ENCODE measurements around the gene TATDN2. TPM values are rescaled to one million over a fixed set of nuclear protein-coding genes. Genes with fewer than 3 reads are reported as not detected.
A peak's percentile ranks its signal among the peaks of the same experiment; 100 is the strongest.

Gene TATDN2
- total RNA-seq, 2 donors from 2014 or later, result 56.7 to 71.7 TPM

DNA sequence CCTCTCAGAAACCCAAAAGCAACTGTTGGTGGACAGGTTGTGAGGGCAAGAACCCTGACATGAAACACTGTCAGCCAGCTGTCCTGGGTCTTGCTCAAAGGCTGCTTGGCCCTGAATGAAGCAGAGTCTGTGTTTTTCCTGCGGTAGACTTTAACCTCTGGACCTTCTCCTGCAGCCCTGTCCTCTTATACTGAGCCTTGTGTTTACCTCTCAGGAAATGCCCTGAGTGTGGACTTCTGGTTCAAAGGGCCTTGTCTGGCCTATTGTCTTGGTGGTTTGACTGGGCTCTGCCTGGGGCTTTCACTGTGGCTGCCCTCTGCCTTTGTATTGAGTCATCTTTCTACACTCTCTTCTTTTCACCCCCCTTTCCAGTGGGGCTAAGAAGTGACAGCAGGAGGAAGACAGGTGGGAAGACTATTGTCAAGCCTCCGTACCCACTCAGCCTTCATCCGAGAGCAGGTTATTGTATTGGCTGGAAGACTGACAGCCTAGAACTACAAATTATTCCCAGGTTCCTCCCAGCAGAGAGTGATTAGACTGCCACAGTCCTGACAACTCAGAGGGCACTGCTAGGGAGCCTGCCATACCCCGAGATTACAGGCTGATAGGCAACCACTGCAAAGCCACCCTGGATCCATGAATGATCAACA lies 69.2 kb downstream of the TATDN2 start:
- H3K9me3 Mint-ChIP-seq, result no peaks in the 10 kb centered on the region
- no peaks in the 10 kb centered on the region for H3K27me3 Mint-ChIP-seq
- H3K36me3 Mint-ChIP-seq (ENCODE audit: low read depth), result peaks cover 68% of the 10 kb centered on the region
- peaks cover 19% of the 10 kb centered on the region for H3K4me1 Mint-ChIP-seq
- peak overlapping the region; percentile 28 for H3K27ac Mint-ChIP-seq
- H3K4me3 Mint-ChIP-seq, result no peak overlapping the region
- no peak for ATAC-seq (replicated peaks)

DNA sequence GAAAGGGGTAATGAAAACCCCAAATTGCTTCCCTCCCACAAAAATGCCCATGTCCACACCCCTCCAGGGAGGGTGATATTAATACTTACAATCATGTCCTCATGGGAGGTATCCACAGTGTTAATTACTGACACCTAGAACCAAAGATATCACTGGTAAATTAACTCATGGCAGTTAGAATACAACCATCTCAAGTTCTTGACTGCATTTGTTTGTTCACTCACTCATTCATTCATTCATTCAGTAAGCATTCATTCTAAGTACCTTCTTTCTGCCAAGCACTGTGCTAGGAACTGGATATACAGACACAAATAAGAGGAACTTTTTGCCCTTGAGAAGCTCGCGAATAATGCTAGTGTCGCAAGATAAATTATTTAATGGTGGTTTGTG lies 69.7 kb downstream of the TATDN2 start:
- Mint-ChIP-seq H3K4me1 (peaks cover 19% of the 10 kb centered on the region), H3K9me3 (no peaks in the 10 kb centered on the region), H3K27me3 (no peaks in the 10 kb centered on the region), H3K4me3 (no peak overlapping the region), H3K36me3 (ENCODE audit: low read depth) (peaks cover 63% of the 10 kb centered on the region), H3K27ac (peak overlapping the region; percentile 28)
- ATAC-seq (replicated peaks), result no peak

DNA sequence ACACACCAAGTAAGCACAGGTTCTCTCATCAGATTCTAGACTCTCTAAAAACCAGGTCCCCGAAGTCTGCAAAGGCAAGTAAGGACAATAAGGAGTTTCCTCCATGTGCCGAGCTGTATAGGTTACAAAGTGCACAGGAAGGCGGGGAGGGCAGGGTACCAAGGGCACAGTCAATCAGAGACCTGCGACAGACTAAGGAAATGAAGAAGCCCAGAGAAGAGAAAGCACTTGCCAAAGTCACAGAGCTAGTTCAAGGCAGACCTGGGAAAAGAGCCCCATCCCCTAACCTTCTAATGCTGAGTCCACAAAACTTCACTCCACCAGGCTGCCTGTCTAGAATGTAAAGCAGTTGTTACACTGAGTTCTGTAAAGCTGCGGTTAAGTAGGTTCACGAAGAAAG lies 71.0 kb downstream of the TATDN2 start:
- H3K4me1 Mint-ChIP-seq, result peaks cover 19% of the 10 kb centered on the region
- peak overlapping the region; percentile 89 for H3K4me3 Mint-ChIP-seq
- H3K27me3 Mint-ChIP-seq, result no peaks in the 10 kb centered on the region
- ATAC-seq (replicated peaks), result no peak
- H3K36me3 Mint-ChIP-seq (ENCODE audit: low read depth), result peaks cover 50% of the 10 kb centered on the region
- peak overlapping the region; percentile 88 for H3K27ac Mint-ChIP-seq
- no peaks in the 10 kb centered on the region for H3K9me3 Mint-ChIP-seq

DNA sequence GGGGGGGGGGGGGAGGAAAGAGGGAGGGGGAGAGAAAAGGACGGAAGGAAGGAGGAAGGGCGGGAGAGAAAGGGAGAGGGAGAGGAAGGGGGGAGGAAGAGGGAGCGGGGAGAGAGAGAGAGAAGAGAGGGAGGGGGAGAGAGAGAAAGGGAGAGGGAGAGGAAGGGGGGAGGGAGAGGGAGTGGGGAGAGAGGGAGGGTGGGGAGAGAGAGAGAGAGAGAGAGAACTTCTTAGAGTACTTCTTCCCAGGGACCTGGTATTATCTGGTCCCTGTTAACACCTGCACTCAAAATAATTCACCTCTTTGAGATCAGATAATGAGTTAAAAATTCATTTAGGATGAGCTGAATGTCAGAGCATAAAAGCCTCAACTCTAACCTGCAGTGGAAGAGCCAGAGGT lies 71.5 kb downstream of the TATDN2 start:
- Mint-ChIP-seq H3K27me3 (no peaks in the 10 kb centered on the region), H3K4me3 (peak overlapping the region; percentile 89), H3K9me3 (no peaks in the 10 kb centered on the region), H3K27ac (peak overlapping the region; percentile 94), H3K4me1 (peaks cover 19% of the 10 kb centered on the region), H3K36me3 (ENCODE audit: low read depth) (peaks cover 44% of the 10 kb centered on the region)
- no peak for ATAC-seq (replicated peaks)

DNA sequence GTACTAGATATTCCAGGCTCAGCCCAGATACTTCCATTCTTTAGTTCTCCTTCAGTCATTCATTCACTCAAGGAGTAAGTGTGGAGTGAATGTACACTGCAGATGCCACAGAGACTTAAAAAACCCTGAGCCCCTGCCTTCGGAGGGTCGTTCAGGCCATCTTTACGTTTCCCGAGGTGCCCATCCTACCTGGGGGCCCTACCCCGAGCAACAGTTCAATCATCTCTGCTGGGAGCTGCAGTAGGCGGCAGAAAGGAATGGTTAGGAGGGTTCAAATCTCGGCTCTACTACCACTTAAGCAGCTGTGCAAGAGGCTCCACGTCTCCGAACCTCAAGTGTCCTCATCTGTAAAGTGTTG lies 72.0 kb downstream of the TATDN2 start:
- Mint-ChIP-seq H3K27me3 (no peaks in the 10 kb centered on the region), H3K36me3 (ENCODE audit: low read depth) (peaks cover 39% of the 10 kb centered on the region), H3K4me1 (peaks cover 19% of the 10 kb centered on the region), H3K9me3 (no peaks in the 10 kb centered on the region), H3K27ac (peak overlapping the region; percentile 94), H3K4me3 (peak overlapping the region; percentile 89)
- ATAC-seq (replicated peaks), result no peak

DNA sequence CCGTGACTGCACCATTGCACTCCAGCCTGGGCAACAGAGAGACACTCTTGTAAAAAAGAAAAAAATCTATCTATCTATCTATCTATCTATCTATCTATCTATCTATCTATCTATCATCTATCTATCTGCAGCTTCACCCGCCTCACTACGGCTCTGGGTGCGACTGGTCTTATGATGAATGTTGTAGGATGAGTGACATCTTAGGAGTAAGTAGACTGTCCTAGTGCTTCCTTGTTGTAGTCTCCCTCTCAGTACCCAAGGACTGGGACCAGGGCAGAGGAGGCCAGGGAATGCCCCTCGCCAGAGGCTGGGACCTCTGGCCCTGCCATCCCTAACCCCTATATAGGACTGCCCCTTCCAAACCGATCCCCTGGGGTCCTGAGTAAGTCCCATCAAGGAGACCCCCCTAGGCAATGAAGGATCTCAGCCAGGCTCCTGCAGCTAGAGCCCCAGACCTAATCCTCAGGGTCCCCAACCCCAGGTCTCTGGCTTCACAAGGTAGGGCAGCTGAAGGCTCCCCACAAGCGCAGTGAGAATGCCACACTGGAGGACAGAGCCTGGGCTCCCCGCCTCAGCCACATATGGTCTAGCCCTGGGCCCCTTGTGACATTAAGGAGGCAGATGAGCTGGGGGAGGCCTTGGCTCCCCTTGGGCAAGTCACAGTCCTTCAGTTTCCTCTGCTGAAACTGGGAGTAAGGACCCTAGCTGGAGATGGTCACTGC lies 73.5 kb downstream of the TATDN2 start:
- ATAC-seq (replicated peaks), result no peak
- Mint-ChIP-seq H3K9me3 (no peaks in the 10 kb centered on the region), H3K4me1 (peaks cover 19% of the 10 kb centered on the region), H3K27me3 (peaks cover 4% of the 10 kb centered on the region), H3K36me3 (ENCODE audit: low read depth) (peaks cover 25% of the 10 kb centered on the region), H3K4me3 (peak overlapping the region; percentile 89), H3K27ac (peak overlapping the region; percentile 94)

DNA sequence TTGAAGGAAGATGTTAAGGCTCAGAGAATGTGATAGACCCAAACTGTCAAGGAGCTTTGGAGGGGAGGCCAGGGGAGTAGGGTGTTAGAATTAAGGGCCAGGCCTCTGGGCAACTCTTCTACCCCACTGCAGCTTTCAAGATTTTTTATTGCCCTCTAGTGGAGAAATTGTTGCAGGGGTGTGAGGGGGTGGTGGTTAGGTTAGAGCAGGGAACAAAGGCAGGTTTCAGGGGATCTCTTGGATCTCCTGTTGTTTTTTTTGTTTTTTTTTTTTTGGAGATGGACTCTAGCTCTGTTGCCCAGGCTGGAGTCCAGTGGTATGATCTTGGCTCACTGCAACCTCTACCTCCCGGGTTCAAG lies 74.1 kb downstream of the TATDN2 start:
- peaks cover 4% of the 10 kb centered on the region for H3K27me3 Mint-ChIP-seq
- peaks cover 19% of the 10 kb centered on the region for H3K4me1 Mint-ChIP-seq
- no peaks in the 10 kb centered on the region for H3K9me3 Mint-ChIP-seq
- peaks cover 20% of the 10 kb centered on the region for H3K36me3 Mint-ChIP-seq (ENCODE audit: low read depth)
- H3K4me3 Mint-ChIP-seq, result no peak overlapping the region
- ATAC-seq (replicated peaks), result no peak
- no peak overlapping the region for H3K27ac Mint-ChIP-seq

DNA sequence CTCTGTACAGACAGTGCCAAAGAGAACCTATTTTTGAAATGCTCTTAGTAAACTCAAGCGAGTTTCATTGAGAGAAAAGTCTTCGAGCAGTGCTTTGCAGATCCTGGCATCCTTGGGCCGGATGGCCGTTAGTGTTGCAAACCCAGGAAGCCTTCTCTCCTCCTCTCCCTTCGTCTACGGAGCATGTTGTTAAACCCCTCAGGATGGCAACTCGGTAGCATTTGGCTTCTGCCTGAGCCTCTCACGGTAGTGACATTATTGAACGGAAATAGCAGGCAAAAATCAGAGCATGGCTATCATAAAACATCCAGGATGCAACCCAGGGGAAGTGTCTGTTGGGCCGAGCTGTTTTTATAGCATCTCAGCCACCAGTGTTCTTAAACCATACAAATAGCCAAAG lies 79.3 kb downstream of the TATDN2 start:
- no peak for ATAC-seq (replicated peaks)
- H3K36me3 Mint-ChIP-seq (ENCODE audit: low read depth), result no peaks in the 10 kb centered on the region

DNA sequence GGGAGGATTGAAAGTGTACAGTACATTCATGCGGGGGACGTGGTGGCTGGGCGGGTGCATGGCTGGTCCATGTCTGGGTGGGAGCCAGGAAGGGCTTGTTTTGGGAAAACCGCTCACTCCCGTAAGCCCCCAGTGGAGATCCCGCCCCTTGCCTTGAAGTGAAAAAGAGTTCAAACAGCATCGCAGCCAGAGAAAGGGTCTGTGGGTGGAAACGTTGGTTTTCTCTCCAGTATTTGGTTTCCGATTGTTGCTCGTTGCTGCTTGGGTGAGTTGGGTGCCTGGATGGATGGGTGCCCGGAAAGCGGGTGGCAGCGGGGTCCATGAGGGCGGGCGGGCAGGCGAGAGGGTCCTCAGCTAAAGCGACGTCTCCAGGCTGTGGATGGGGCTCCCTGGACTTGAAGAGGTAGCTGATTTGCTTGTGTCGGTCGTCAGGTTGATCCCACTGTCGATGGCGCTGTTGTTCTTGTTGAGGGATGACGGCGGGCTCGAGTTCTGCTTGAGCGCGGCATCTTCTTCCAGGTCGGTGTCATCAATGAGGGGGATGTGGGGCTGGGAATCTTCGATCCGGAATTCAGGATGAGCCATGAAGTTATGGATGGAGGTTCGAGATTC lies 80.3 kb downstream of the TATDN2 start:
- Mint-ChIP-seq H3K27me3 (peaks cover 23% of the 10 kb centered on the region), H3K4me3 (no peak overlapping the region), H3K4me1 (no peaks in the 10 kb centered on the region), H3K36me3 (ENCODE audit: low read depth) (no peaks in the 10 kb centered on the region), H3K9me3 (no peaks in the 10 kb centered on the region), H3K27ac (no peak overlapping the region)
- no peak for ATAC-seq (replicated peaks)

More for the DNA sequence above, 79.3 kb downstream of the TATDN2 start:
- Mint-ChIP-seq H3K27me3 (peaks cover 23% of the 10 kb centered on the region), H3K4me3 (no peak overlapping the region), H3K9me3 (no peaks in the 10 kb centered on the region), H3K4me1 (no peaks in the 10 kb centered on the region), H3K27ac (no peak overlapping the region)

DNA sequence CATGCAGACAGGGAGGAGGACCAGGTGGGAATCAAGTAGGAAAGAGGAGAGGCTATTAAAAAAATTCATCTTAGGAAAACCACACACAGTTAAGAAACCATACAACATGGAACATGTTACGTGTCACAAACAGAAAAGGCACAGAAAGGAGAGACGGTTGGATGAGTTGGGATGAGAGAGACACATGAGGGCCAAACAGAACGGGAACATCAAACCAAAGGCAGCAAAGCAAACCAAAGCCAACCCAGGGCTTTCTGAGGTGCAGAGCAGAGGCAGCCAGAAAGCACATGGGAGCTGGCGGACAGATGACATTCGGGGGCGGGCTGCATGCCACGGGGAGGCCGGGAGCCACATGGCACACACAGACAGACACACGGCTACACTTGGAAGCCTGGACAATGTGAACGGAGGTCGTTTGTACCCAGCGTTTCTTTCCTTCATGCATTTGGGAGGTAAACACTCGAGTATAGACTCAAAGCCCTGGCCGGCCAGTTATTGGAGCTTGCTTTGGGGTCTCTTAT lies 81.3 kb downstream of the TATDN2 start:
- Mint-ChIP-seq H3K9me3 (no peaks in the 10 kb centered on the region), H3K27ac (no peak overlapping the region), H3K27me3 (peaks cover 23% of the 10 kb centered on the region), H3K4me3 (no peak overlapping the region), H3K36me3 (ENCODE audit: low read depth) (no peaks in the 10 kb centered on the region), H3K4me1 (no peaks in the 10 kb centered on the region)
- no peak for ATAC-seq (replicated peaks)

DNA sequence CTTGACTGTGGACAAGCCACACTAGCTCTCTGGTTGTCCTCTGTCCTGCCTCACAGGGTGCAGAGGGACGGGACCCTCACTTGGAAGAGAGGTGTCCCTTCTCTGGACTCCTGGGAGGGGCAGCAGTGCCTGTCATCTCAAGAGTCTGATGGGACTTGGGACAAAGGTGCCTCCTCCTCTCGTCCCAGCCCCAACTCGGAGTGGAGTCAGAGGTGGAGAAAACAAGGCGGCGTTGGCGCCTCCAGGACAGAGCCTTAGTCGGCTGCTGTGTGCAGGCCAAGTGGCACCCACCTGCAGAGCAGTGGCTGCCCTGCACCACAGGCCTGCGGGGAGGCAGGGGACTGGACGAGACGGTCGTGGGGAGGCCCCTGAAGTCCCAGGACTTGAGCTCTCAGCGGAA lies 82.1 kb downstream of the TATDN2 start:
- H3K27ac Mint-ChIP-seq, result no peak overlapping the region
- H3K9me3 Mint-ChIP-seq, result no peaks in the 10 kb centered on the region
- no peaks in the 10 kb centered on the region for H3K4me1 Mint-ChIP-seq
- no peak overlapping the region for H3K4me3 Mint-ChIP-seq
- ATAC-seq (replicated peaks), result peak; percentile 11
- H3K27me3 Mint-ChIP-seq, result peaks cover 23% of the 10 kb centered on the region
- H3K36me3 Mint-ChIP-seq (ENCODE audit: low read depth), result no peaks in the 10 kb centered on the region

Other genes with a start within 250 kb of the TATDN2 start
- 10 to 100 TPM; 59.0 to 74.0 TPM for gene FANCD2, start 222.0 kb upstream of the TATDN2 start, total RNA-seq
- not detected for gene FANCD2OS, start 140.2 kb upstream of the TATDN2 start, total RNA-seq
- 100 to 1,000 TPM in 1 of 2 donors, 10 to 100 TPM in 1; 93.3 to 111 TPM for gene BRK1, start 132.8 kb upstream of the TATDN2 start, total RNA-seq
- gene VHL, start 106.7 kb upstream of the TATDN2 start, total RNA-seq, result 10 to 100 TPM; 62.7 to 63.7 TPM
- gene IRAK2, start 83.5 kb upstream of the TATDN2 start, total RNA-seq, result 10 to 100 TPM in 1 of 2 donors, 1 to 10 TPM in 1; 5.6 to 10.1 TPM
- gene GHRL, start 44.5 kb downstream of the TATDN2 start, total RNA-seq, result under 1 TPM; 0.34 to 0.58 TPM
- 100 to 1,000 TPM in 1 of 2 donors, 10 to 100 TPM in 1; 69.5 to 104 TPM for gene SEC13, start 72.7 kb downstream of the TATDN2 start, total RNA-seq